OCI-LY7 (cell line): Measurements from ENCODE around the gene GLDN. TPM values are rescaled to one million over a fixed set of nuclear protein-coding genes. Genes with fewer than 3 reads are reported as not detected.

Experiments used
- BruUV-seq: library from RNA; stranded (reverse); fragments of 400-500 nt; replicated peaks from 2 replicates; lab custom pipeline; 2021; lab: Mats Ljungman, UMichigan
- CTCF ChIA-PET: fragments of 300-600 bp; sonication (Branson Sonifier 250); formaldehyde crosslinking; loops from one replicate; lab custom pipeline; 2022; ENCODE audit warnings: antibody characterized with exemption; ENCODE audit not compliant: unreplicated experiment; lab: Charles Lee
- POLR2A ChIA-PET: fragments of 300-600 bp; sonication (Branson Sonifier 250); formaldehyde crosslinking; loops from one replicate; lab custom pipeline; 2022; ENCODE audit warnings: antibody characterized with exemption; lab: Charles Lee
- DNase-seq: peaks from one replicate; pipeline ENCODE4 v3.0.0-alpha.2; 2015; ENCODE audit warnings: low spot score
- H2AFZ ChIP-seq: fragments of 200-600 bp; sonication (generic), shearing (Covaris generic); 2 replicates; pipeline ENCODE4 v1.6.1; 2014; ENCODE audit warnings: mild to moderate bottlenecking, antibody characterized with exemption, low read length, moderate library complexity
- H3K27ac ChIP-seq: fragments of 200-600 bp; sonication (generic); 2 replicates; pipeline ENCODE4 v1.5.1; 2014; ENCODE audit warnings: mixed run types, low read depth, mild to moderate bottlenecking, moderate library complexity, low read length, inconsistent platforms; ENCODE audit not compliant: poor library complexity, severe bottlenecking
- H3K36me3 ChIP-seq: fragments of 200-600 bp; sonication (generic); 2 replicates; pipeline ENCODE4 v1.6.1; 2014; ENCODE audit warnings: mild to moderate bottlenecking, antibody characterized with exemption, low read length, moderate library complexity, mixed read lengths; ENCODE audit not compliant: insufficient read depth
- H3K4me1 ChIP-seq: fragments of 200-600 bp; sonication (generic); 2 replicates; pipeline ENCODE4 v1.5.1; 2014; ENCODE audit warnings: mild to moderate bottlenecking, low read length; ENCODE audit not compliant: insufficient read depth, poor library complexity, severe bottlenecking
- H3K4me2 ChIP-seq: fragments of 200-600 bp; sonication (generic); 2 replicates; pipeline ENCODE4 v1.6.1; 2014; ENCODE audit warnings: mild to moderate bottlenecking, low read length
- H3K4me3 ChIP-seq: fragments of 200-600 bp; sonication (generic); 2 replicates; pipeline ENCODE4 v1.5.1; 2014; ENCODE audit warnings: mild to moderate bottlenecking, low read depth, low read length; ENCODE audit not compliant: poor library complexity, severe bottlenecking
- H3K79me2 ChIP-seq: fragments of 200-600 bp; sonication (generic); 2 replicates; pipeline ENCODE4 v1.6.1; 2016; ENCODE audit warnings: low read depth, mild to moderate bottlenecking, low read length, moderate library complexity, mixed read lengths; ENCODE audit not compliant: insufficient read depth
- H3K9me2 ChIP-seq: fragments of 200-600 bp; sonication (generic); 2 replicates; pipeline ENCODE4 v1.6.1; 2016; ENCODE audit warnings: mild to moderate bottlenecking, low read length, mixed read lengths; ENCODE audit not compliant: insufficient read depth
- H3K9me3 ChIP-seq: fragments of 200-600 bp; sonication (generic); 2 replicates; pipeline ENCODE4 v1.6.1; 2014; ENCODE audit warnings: mild to moderate bottlenecking, mixed run types, low read length, mixed read lengths
- H4K20me1 ChIP-seq: fragments of 200-600 bp; sonication (generic); 2 replicates; pipeline ENCODE4 v1.6.1; 2014; ENCODE audit warnings: mild to moderate bottlenecking, antibody characterized with exemption, low read length, moderate library complexity, mixed read lengths; ENCODE audit not compliant: insufficient read depth
- CTCF ChIP-seq: fragments of 200-600 bp; sonication (generic); conservative IDR thresholded peaks from 2 replicates; pipeline ENCODE4 v1.5.1; 2014; ENCODE audit warnings: mild to moderate bottlenecking, antibody characterized with exemption, low read length, moderate library complexity, mixed read lengths
- EZH2phosphoT487 ChIP-seq: fragments of 200-600 bp; sonication (generic); IDR thresholded peaks from 2 replicates; pipeline ENCODE4 v1.6.1; 2018; ENCODE audit warnings: low read depth, borderline replicate concordance, mild to moderate bottlenecking, mixed run types, antibody characterized with exemption, low read length, moderate library complexity, mixed read lengths
- intact Hi-C: fragments of 100-400 bp; cut with micrococcal nuclease; formaldehyde crosslinking; loops from one replicate; pipeline ENCODE4 v1.10.0; 2022; ENCODE audit not compliant: unreplicated experiment
- total RNA-seq, 2 experiments: library from RNA; depleted of rRNA in 1 of 2; stranded (reverse); fragments of >200 nt in 1 of 2; shearing (Covaris generic) in 1 of 2; gene quantifications; 2 replicates each; pipeline ENCODE4 v1.2.3, GENCODE V29; 2014 to 2022

The GLDN gene
- total RNA-seq, 2 experiments from 2014 or later = not detected

GRCh38 chr15:51348688-51349087 is 7.2 kb downstream of the GLDN start:
- H3K9me3 ChIP-seq = no peaks in the 10 kb centered on the region
- no peak overlapping the region for H2AFZ ChIP-seq
- intact Hi-C loops = no loop called here
- H4K20me1 ChIP-seq = no peaks in the 10 kb centered on the region
- H3K4me3 ChIP-seq = no peak overlapping the region
- BruUV-seq = no TSS peak
- no peaks in the 10 kb centered on the region for H3K79me2 ChIP-seq
- POLR2A ChIA-PET = no interaction called here
- TF ChIP-seq EZH2phosphoT487 = no peak
- no peak for TF ChIP-seq CTCF
- CTCF ChIA-PET = no interaction called here
- no peaks in the 10 kb centered on the region for H3K36me3 ChIP-seq
- H3K4me1 ChIP-seq = no peaks in the 10 kb centered on the region
- H3K9me2 ChIP-seq = no peaks in the 10 kb centered on the region
- DNase-seq = no peak
- no peak overlapping the region for H3K4me2 ChIP-seq
- no peak overlapping the region for H3K27ac ChIP-seq

- TF ChIP-seq EZH2phosphoT487 = no peak
- no peak for TF ChIP-seq CTCF
- H3K27ac ChIP-seq = no peak overlapping the region
- ChIA-PET POLR2A (no interaction called here), CTCF (no interaction called here)
- H3K4me3 ChIP-seq = no peak overlapping the region
- H4K20me1 ChIP-seq = no peaks in the 10 kb centered on the region
- intact Hi-C loops = no loop called here
- BruUV-seq = no TSS peak
- no peak overlapping the region for H3K4me2 ChIP-seq
- H2AFZ ChIP-seq = no peak overlapping the region
- no peaks in the 10 kb centered on the region for H3K79me2 ChIP-seq
- H3K9me2 ChIP-seq = no peaks in the 10 kb centered on the region
- no peaks in the 10 kb centered on the region for H3K36me3 ChIP-seq
- no peak for DNase-seq
- no peaks in the 10 kb centered on the region for H3K4me1 ChIP-seq
- H3K9me3 ChIP-seq = no peaks in the 10 kb centered on the region
Measured at GRCh38 chr15:51349156-51349844, 7.8 kb downstream of the GLDN start.

GRCh38 chr15:51350723-51351122 is 9.3 kb downstream of the GLDN start:
- TF ChIP-seq CTCF (no peak), EZH2phosphoT487 (no peak)
- H3K4me3 ChIP-seq = no peak overlapping the region
- intact Hi-C loops = no loop called here
- H4K20me1 ChIP-seq = no peaks in the 10 kb centered on the region
- H3K9me3 ChIP-seq = no peaks in the 10 kb centered on the region
- ChIA-PET CTCF (no interaction called here), POLR2A (no interaction called here)
- no peaks in the 10 kb centered on the region for H3K4me1 ChIP-seq
- H3K27ac ChIP-seq = no peak overlapping the region
- no peaks in the 10 kb centered on the region for H3K36me3 ChIP-seq
- no TSS peak for BruUV-seq
- H3K4me2 ChIP-seq = no peak overlapping the region
- no peaks in the 10 kb centered on the region for H3K9me2 ChIP-seq
- H3K79me2 ChIP-seq = no peaks in the 10 kb centered on the region
- DNase-seq = no peak
- H2AFZ ChIP-seq = no peak overlapping the region
